Sigmoid colon (tissue), 7 donors: ENCODE data around the gene FBXL16. TPM values are rescaled to one million over a fixed set of nuclear protein-coding genes. Genes with fewer than 3 reads are reported as not detected.

Experiments
- DNase-seq: peaks from one replicate; pipeline ENCODE4 v3.0.0-alpha.2; 2019
- H3K27ac ChIP-seq, 4 donors: fragments of 200-600 bp; sonication (generic); one replicate each; pipeline ENCODE4 v1.5.1; 2016 to 2019; ENCODE audit warnings: mild to moderate bottlenecking in 1 of 4
- H3K27me3 ChIP-seq, 3 donors: fragments of 200-600 bp; sonication (generic); one replicate each; pipeline ENCODE4 v1.5.1; 2019; ENCODE audit warnings: mild to moderate bottlenecking in 1 of 3
- H3K36me3 ChIP-seq, 4 donors: fragments of 200-600 bp; sonication (generic); one replicate each; pipeline ENCODE4 v1.5.1; 2016 to 2019
- H3K4me1 ChIP-seq, 4 donors: fragments of 200-600 bp; sonication (generic); one replicate each; pipeline ENCODE4 v1.5.1; 2017 to 2019
- H3K4me3 ChIP-seq, 4 donors: fragments of 200-600 bp; sonication (generic); one replicate each; pipeline ENCODE4 v1.5.1; 2017 to 2019; ENCODE audit warnings: mild to moderate bottlenecking in 2 of 4, moderate library complexity in 1 of 4
- H3K9me3 ChIP-seq, 4 donors: fragments of 200-600 bp in 3 of 4; sonication (generic) in 3 of 4; one replicate each; pipeline versions ENCODE4 v1.5.1 to v1.6.1; 2013 to 2019
- CTCF ChIP-seq, 4 experiments: fragments of 450-650 bp in 3 of 4; fragments of 200-600 bp in 1 of 4; IDR thresholded peaks; one replicate each; pipeline ENCODE4 v1.5.1; 2016 to 2019; ENCODE audit warnings: antibody characterized with exemption in 4 of 4, mild to moderate bottlenecking in 3 of 4, moderate library complexity in 2 of 4
- EP300 ChIP-seq, 4 donors: sonication (generic); formaldehyde crosslinking; IDR thresholded peaks; one replicate each; pipeline ENCODE4 v1.6.1; 2017; ENCODE audit warnings: antibody characterized with exemption in 4 of 4
- POLR2A ChIP-seq, 2 donors: fragments of 450-650 bp; IDR thresholded peaks; one replicate each; pipeline ENCODE4 v1.6.1; 2016; ENCODE audit warnings: antibody characterized with exemption in 2 of 2, mild to moderate bottlenecking in 2 of 2, moderate library complexity in 2 of 2
- POLR2AphosphoS5 ChIP-seq, 4 donors: sonication (generic); formaldehyde crosslinking; IDR thresholded peaks; one replicate each; pipeline ENCODE4 v1.6.1; 2017; ENCODE audit warnings: antibody characterized with exemption in 4 of 4
- WGBS, 2 donors: extraction: QIAGEN DNeasy Blood & Tissue Kit; methylation state at CpG; one replicate each; pipeline ENCODE4 v1.1.7; 2013; 5-methylcytosine and 5-hydroxymethylcytosine counted together
- intact Hi-C: fragments of 100-400 bp; cut with DNase I; formaldehyde crosslinking; loops from one replicate; pipeline ENCODE4 v1.15.1; 2023
- polyA plus RNA-seq, 3 donors: library from polyadenylated mRNA; stranded (reverse); fragments of 200-250 nt; gene quantifications; one replicate each; pipeline ENCODE4 v1.2.3, GENCODE V29; 2013
- total RNA-seq, 4 donors: library from RNA; depleted of rRNA; stranded (reverse); fragments of >200 nt; gene quantifications; one replicate each; pipeline ENCODE4 v1.1.0, GENCODE V29; 2016
- donor health status: healthy with polysubstance abuse.
- donor health status: Bipolar disorder and iron deficiency.
- donor health status: healthy.

Gene FBXL16
- total and polyA plus RNA-seq, 7 donors: 0.16 to 2.4 (median 1.4) TPM; not detected in 1

- Histone ChIP-seq H3K36me3 (no peaks in the 10 kb centered on the region), H3K4me1 (peaks cover 0 to 44% (median 38%) of the 10 kb centered on the region in 4 donors), H3K27ac (no peak overlapping the region), H3K4me3 (no peak overlapping the region), H3K9me3 (no peaks in the 10 kb centered on the region), H3K27me3 (peaks cover 27 to 45% (median 30%) of the 10 kb centered on the region in 3 donors)
- no peak for DNase-seq
- WGBS, 2 donors: 8 to 29% methylated on average over 9 of the region's 9 CpGs
- intact Hi-C loops: no loop called here
- TF ChIP-seq POLR2A (IDR thresholded peaks at IDR 0.05) (no peak), POLR2AphosphoS5 (IDR thresholded peaks at IDR 0.05) (no peak), CTCF (IDR thresholded peaks at IDR 0.05) (no peak), EP300 (IDR thresholded peaks at IDR 0.05) (no peak)
Measured at GRCh38 chr16:726188-726437, 20.5 kb upstream of the FBXL16 start.

- no peak overlapping the region for H3K27ac ChIP-seq
- H3K9me3 ChIP-seq: no peaks in the 10 kb centered on the region
- DNase-seq: no peak
- peaks cover 27 to 45% (median 30%) of the 10 kb centered on the region in 3 donors for H3K27me3 ChIP-seq
- no peak overlapping the region for H3K4me3 ChIP-seq
- TF ChIP-seq EP300 (IDR thresholded peaks at IDR 0.05) (no peak), POLR2AphosphoS5 (IDR thresholded peaks at IDR 0.05) (no peak), POLR2A (IDR thresholded peaks at IDR 0.05) (no peak), CTCF (IDR thresholded peaks at IDR 0.05) (no peak)
- intact Hi-C loops: no loop called here
- 21 to 74% methylated on average over 23 of the region's 23 CpGs for WGBS, 2 donors
- H3K36me3 ChIP-seq: no peaks in the 10 kb centered on the region
- H3K4me1 ChIP-seq: peaks cover 0 to 47% (median 39%) of the 10 kb centered on the region in 4 donors
Measured at GRCh38 chr16:725463-726187, 20.0 kb upstream of the FBXL16 start.

- H3K36me3 ChIP-seq: no peaks in the 10 kb centered on the region
- no peak overlapping the region for H3K4me3 ChIP-seq
- peaks cover 27 to 45% (median 30%) of the 10 kb centered on the region in 3 donors for H3K27me3 ChIP-seq
- no peak overlapping the region for H3K27ac ChIP-seq
- H3K4me1 ChIP-seq: peaks cover 0 to 53% (median 44%) of the 10 kb centered on the region in 4 donors
- DNase-seq: no peak
- no peak for TF ChIP-seq EP300 (IDR thresholded peaks at IDR 0.05)
- TF ChIP-seq POLR2A (IDR thresholded peaks at IDR 0.05): no peak
- no peak for TF ChIP-seq POLR2AphosphoS5 (IDR thresholded peaks at IDR 0.05)
- TF ChIP-seq CTCF (IDR thresholded peaks at IDR 0.05): no peak
- intact Hi-C loops: no loop called here
- H3K9me3 ChIP-seq: no peaks in the 10 kb centered on the region
- 60 to 80% methylated on average over 7 of the region's 7 CpGs for WGBS, 2 donors
Measured at GRCh38 chr16:725041-725376, 19.4 kb upstream of the FBXL16 start.

- Histone ChIP-seq H3K9me3 (no peaks in the 10 kb centered on the region), H3K27ac (no peak overlapping the region), H3K4me1 (peaks cover 0 to 58% (median 50%) of the 10 kb centered on the region in 4 donors), H3K36me3 (no peaks in the 10 kb centered on the region), H3K4me3 (no peak overlapping the region), H3K27me3 (peaks cover 27 to 44% (median 30%) of the 10 kb centered on the region in 3 donors)
- no peak for DNase-seq
- intact Hi-C loops: no loop called here
- no peak for TF ChIP-seq EP300 (IDR thresholded peaks at IDR 0.05)
- TF ChIP-seq POLR2AphosphoS5 (IDR thresholded peaks at IDR 0.05): no peak
- WGBS, 2 donors: 62 to 72% methylated on average over 29 of the region's 29 CpGs
Measured at GRCh38 chr16:724188-725040, 18.8 kb upstream of the FBXL16 start.

- no peak for DNase-seq
- H3K4me1 ChIP-seq: peaks cover 0 to 56% (median 50%) of the 10 kb centered on the region in 4 donors
- TF ChIP-seq POLR2AphosphoS5 (IDR thresholded peaks at IDR 0.05) (no peak), EP300 (IDR thresholded peaks at IDR 0.05) (no peak), POLR2A (IDR thresholded peaks at IDR 0.05) (no peak), CTCF (IDR thresholded peaks at IDR 0.05) (no peak)
- H3K27me3 ChIP-seq: peaks cover 27 to 37% (median 28%) of the 10 kb centered on the region in 3 donors
- H3K36me3 ChIP-seq: no peaks in the 10 kb centered on the region
- no peak overlapping the region for H3K27ac ChIP-seq
- intact Hi-C loops: no loop called here
- H3K9me3 ChIP-seq: no peaks in the 10 kb centered on the region
- 76 to 84% methylated on average over 9 of the region's 9 CpGs for WGBS, 2 donors
- no peak overlapping the region for H3K4me3 ChIP-seq
Measured at GRCh38 chr16:723695-724094, 18.1 kb upstream of the FBXL16 start.
